Activated CD4-positive, alpha-beta memory T cell treated with anti-CD3 and anti-CD28 coated beads for 36 hours (primary cell): ENCODE measurements around the gene C1orf159. TPM values are rescaled to one million over a fixed set of nuclear protein-coding genes. Genes with fewer than 3 reads are reported as not detected.

Experiments
- CTCF ChIA-PET: fragments of 350-600 bp; sonication (Branson Sonifier 250); formaldehyde crosslinking; loops from one replicate; lab custom pipeline; 2021; ENCODE audit warnings: antibody characterized with exemption, inconsistent platforms; lab: Charles Lee
- POLR2A ChIA-PET: fragments of 350-600 bp; sonication (Branson Sonifier 250); formaldehyde crosslinking; loops from one replicate; lab custom pipeline; 2021; ENCODE audit warnings: antibody characterized with exemption; lab: Charles Lee
- DNase-seq: peaks from one replicate; pipeline ENCODE4 v3.0.0-alpha.2; 2020
- H3K27ac Mint-ChIP-seq: one replicate; pipeline ENCODE4 v1.8.0; 2021; ENCODE audit warnings: mixed read lengths
- H3K27me3 Mint-ChIP-seq: one replicate; pipeline ENCODE4 v1.8.0; 2021; ENCODE audit warnings: mixed read lengths
- H3K36me3 Mint-ChIP-seq: one replicate; pipeline ENCODE4 v1.8.0; 2021; ENCODE audit warnings: mixed read lengths
- H3K4me1 Mint-ChIP-seq: one replicate; pipeline ENCODE4 v1.8.0; 2021; ENCODE audit warnings: low read depth, mixed read lengths
- H3K4me3 Mint-ChIP-seq: one replicate; pipeline ENCODE4 v1.8.0; 2021; ENCODE audit warnings: mild to moderate bottlenecking, mixed read lengths
- H3K9me3 Mint-ChIP-seq: one replicate; pipeline ENCODE4 v1.8.0; 2021; ENCODE audit warnings: mixed read lengths
- intact Hi-C: fragments of 100-400 bp; cut with micrococcal nuclease; formaldehyde crosslinking; loops from one replicate; pipeline ENCODE4 v1.15.1; 2023
- total RNA-seq, 2 experiments: library from RNA; stranded (reverse); gene quantifications; one replicate each; pipeline ENCODE4 v1.2.3, GENCODE V29; 2021

Gene C1orf159
- total RNA-seq, 2 experiments from 2014 or later, result 19.5 to 20.5 TPM

DNA sequence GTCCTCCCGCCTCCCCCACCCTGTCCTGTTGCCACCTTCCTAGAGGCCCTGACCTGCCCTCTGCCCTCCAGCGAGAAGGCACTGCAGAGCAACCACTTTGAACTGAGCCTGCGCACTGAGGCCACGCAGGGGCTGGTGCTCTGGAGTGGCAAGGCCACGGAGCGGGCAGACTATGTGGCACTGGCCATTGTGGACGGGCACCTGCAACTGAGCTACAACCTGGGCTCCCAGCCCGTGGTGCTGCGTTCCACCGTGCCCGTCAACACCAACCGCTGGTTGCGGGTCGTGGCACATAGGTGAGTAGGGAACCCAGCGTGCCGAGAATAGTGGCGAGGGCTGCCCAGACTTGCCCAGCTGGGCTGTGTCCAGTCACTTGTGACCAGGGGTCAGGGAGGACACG, 62.2 kb downstream of the C1orf159 start:
- CTCF ChIA-PET, result interaction anchor here (0.9 kb wide), 1 partner anchor 10 kb away, joined by 3 read pairs; no protein-coding TSS in a partner anchor
- peaks cover 2% of the 10 kb centered on the region for H3K4me1 Mint-ChIP-seq

DNA sequence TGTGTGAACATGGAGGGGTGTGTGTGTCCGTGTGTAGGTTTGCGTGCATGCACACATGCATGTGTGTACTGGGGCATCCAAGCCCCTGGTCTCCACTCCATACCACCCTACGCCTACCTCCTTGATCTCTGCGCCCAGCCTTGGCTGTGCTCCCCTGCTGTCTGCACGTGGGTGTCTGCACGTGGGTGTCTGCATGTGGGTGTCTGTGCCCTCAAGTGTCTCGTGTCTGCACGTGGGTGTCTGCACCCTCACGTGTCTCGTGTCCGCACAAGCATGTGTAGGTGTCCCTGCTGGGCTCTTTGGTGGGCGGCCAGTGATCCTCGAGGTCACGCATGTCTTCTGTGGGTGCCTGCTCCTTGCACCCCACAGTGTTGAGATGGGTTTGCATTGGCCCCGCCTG, 62.9 kb downstream of the C1orf159 start:
- Mint-ChIP-seq H3K27ac (no peak overlapping the region), H3K27me3 (peaks cover 12% of the 10 kb centered on the region), H3K9me3 (no peaks in the 10 kb centered on the region), H3K4me3 (no peak overlapping the region), H3K36me3 (no peaks in the 10 kb centered on the region), H3K4me1 (no peaks in the 10 kb centered on the region)
- ChIA-PET CTCF (interaction anchor here (0.9 kb wide), 1 partner anchor 10 kb away, joined by 3 read pairs; no protein-coding TSS in a partner anchor), POLR2A (no interaction called here)
- DNase-seq, result no peak
- intact Hi-C loops, result no loop called here

More for the DNA sequence above, 62.2 kb downstream of the C1orf159 start:
- DNase-seq, result no peak
- Mint-ChIP-seq H3K9me3 (no peaks in the 10 kb centered on the region), H3K36me3 (no peaks in the 10 kb centered on the region), H3K4me3 (no peak overlapping the region), H3K27ac (no peak overlapping the region), H3K27me3 (peaks cover 18% of the 10 kb centered on the region)
- intact Hi-C loops, result no loop called here
- POLR2A ChIA-PET, result no interaction called here

DNA sequence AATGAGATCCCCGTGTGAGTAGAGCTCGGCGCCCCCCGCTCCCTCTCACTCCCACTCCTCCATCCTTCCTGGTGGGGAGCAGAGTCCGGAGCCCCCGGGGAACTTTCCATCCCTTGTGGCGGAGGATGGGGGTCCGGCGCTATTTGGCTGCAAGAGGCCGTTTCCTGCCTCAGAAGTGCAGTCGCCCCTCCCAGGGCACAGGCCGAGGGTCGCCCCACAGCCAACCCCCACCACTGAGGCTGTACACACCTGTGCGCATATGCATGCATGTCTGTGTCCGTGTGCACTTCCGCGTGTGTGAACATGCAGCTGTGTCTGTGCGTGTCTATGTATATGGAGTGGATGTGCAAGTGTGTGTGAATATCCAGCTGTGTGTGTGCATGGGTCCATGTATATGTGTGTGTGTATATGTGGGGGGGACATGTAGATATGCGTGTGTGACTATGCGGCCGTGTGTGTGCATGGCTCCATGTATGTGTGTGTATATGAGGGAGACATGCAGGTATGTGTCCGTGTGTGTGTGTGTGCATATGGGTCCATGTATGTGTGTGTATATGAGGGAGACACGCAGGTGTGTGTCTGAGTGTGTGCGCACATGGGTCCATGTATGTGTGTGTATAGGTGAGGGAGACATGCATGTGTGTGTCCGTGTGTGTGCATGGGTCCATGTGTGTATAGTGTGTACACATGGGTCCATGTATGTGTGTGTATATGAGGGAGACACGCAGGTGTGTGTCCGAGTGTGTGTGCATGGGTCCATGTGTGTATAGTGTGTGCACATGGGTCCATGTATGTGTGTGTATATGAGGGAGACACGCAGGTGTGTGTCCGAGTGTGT, 63.7 kb downstream of the C1orf159 start:
- Mint-ChIP-seq H3K27me3 (peaks cover 8% of the 10 kb centered on the region), H3K4me3 (no peak overlapping the region), H3K4me1 (no peaks in the 10 kb centered on the region), H3K27ac (no peak overlapping the region), H3K36me3 (no peaks in the 10 kb centered on the region), H3K9me3 (no peaks in the 10 kb centered on the region)
- POLR2A ChIA-PET, result no interaction called here
- no peak for DNase-seq
- intact Hi-C loops, result no loop called here
- CTCF ChIA-PET, result no interaction called here

DNA sequence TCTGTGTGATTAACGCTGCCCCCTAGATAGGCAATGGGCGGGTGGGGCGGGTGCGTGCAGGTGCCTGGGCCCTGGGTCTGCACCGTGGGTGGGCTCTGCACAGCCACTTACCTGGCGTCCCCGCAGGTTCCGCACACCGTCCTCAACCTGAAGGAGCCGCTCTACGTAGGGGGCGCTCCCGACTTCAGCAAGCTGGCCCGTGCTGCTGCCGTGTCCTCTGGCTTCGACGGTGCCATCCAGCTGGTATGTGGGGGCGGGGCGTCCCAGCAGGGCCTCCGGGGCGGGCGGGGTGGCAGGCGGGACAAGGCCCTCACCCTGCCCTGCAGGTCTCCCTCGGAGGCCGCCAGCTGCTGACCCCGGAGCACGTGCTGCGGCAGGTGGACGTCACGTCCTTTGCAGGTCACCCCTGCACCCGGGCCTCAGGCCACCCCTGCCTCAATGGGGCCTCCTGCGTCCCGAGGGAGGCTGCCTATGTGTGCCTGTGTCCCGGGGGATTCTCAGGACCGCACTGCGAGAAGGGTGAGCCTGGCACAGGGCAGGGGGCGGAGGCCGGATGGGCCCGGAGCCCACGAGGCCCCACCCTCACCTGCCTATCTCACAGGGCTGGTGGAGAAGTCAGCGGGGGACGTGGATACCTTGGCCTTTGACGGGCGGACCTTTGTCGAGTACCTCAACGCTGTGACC, 64.6 kb downstream of the C1orf159 start:
- H3K4me3 Mint-ChIP-seq, result no peak overlapping the region
- H3K9me3 Mint-ChIP-seq, result no peaks in the 10 kb centered on the region
- no peak overlapping the region for H3K27ac Mint-ChIP-seq
- no peaks in the 10 kb centered on the region for H3K4me1 Mint-ChIP-seq
- ChIA-PET CTCF (interaction anchor here (0.7 kb wide), 1 partner anchor 8 kb away, joined by 3 read pairs; no protein-coding TSS in a partner anchor), POLR2A (no interaction called here)
- intact Hi-C loops, result no loop called here
- peaks cover 3% of the 10 kb centered on the region for H3K27me3 Mint-ChIP-seq
- H3K36me3 Mint-ChIP-seq, result no peaks in the 10 kb centered on the region
- no peak for DNase-seq

DNA sequence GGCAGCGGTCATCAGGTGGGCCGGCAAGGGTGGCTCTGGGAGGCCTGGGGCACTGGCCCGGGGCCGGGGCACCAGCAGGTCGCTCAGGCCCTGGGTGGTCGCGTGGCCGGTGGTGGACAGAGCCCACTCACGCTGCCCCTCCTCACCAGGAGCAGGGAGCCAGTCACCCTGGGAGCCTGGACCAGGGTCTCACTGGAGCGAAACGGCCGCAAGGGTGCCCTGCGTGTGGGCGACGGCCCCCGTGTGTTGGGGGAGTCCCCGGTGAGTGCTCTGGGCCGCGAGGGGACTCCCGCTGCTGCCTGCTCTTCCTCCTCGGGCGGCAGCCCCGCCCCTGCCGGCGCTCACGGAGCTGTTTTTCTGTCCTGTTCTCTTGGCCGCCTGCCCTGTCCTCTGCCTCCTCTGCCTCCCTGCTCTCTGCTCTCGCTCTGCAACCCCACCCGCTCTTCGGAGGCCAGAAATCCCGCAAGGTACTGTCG, 65.3 kb downstream of the C1orf159 start:
- no peaks in the 10 kb centered on the region for H3K36me3 Mint-ChIP-seq
- H3K9me3 Mint-ChIP-seq, result no peaks in the 10 kb centered on the region
- no peak overlapping the region for H3K4me3 Mint-ChIP-seq
- CTCF ChIA-PET, result interaction anchor here (0.7 kb wide), 1 partner anchor 9 kb away, joined by 3 read pairs; no protein-coding TSS in a partner anchor
- intact Hi-C loops, result no loop called here
- no peaks in the 10 kb centered on the region for H3K4me1 Mint-ChIP-seq
- POLR2A ChIA-PET, result no interaction called here
- H3K27me3 Mint-ChIP-seq, result no peaks in the 10 kb centered on the region
- H3K27ac Mint-ChIP-seq, result no peak overlapping the region
- no peak for DNase-seq

DNA sequence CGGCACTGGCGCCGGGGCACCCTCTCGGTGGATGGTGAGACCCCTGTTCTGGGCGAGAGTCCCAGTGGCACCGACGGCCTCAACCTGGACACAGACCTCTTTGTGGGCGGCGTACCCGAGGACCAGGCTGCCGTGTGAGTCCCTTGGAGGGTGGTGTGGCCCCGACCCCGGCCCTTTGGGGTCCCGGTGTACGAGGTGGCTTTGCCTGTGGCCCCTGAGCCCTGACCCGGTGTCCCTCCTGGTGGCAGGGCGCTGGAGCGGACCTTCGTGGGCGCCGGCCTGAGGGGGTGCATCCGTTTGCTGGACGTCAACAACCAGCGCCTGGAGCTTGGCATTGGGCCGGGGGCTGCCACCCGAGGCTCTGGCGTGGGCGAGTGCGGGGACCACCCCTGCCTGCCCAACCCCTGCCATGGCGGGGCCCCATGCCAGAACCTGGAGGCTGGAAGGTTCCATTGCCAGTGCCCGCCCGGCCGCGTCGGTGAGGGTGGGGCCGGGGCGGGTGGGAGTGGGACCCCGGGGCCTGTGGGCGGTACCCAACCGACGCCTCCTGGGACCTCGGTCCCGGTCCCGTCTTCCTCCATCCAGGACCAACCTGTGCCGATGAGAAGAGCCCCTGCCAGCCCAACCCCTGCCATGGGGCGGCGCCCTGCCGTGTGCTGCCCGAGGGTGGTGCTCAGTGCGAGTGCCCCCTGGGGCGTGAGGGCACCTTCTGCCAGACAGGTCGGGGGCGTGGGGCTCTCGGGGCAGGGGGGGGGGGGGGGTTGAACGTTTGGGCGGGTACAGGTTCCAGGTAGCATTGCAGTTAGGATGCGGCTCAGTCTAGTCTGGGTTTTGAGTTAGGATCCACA, 66.3 kb downstream of the C1orf159 start:
- Mint-ChIP-seq H3K4me1 (no peaks in the 10 kb centered on the region), H3K4me3 (no peak overlapping the region), H3K27me3 (no peaks in the 10 kb centered on the region), H3K36me3 (no peaks in the 10 kb centered on the region), H3K9me3 (no peaks in the 10 kb centered on the region), H3K27ac (no peak overlapping the region)
- ChIA-PET CTCF (no interaction called here), POLR2A (no interaction called here)
- no peak for DNase-seq
- intact Hi-C loops, result no loop called here

DNA sequence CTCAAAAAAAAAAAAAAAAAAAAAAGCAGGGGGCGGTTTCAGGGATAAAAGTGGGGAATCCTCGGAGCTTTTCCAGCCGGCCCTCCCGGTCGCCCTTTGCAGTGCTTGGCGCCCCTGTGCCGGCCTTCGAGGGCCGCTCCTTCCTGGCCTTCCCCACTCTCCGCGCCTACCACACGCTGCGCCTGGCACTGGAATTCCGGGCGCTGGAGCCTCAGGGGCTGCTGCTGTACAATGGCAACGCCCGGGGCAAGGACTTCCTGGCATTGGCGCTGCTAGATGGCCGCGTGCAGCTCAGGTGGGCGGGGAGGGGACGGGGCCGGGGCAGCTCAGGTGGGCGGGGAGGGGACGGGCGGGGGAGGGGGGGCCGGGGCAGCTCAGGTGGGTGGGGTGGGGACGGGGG, 67.1 kb downstream of the C1orf159 start:
- DNase-seq, result no peak
- Mint-ChIP-seq H3K9me3 (no peaks in the 10 kb centered on the region), H3K27ac (no peak overlapping the region), H3K36me3 (no peaks in the 10 kb centered on the region), H3K4me1 (no peaks in the 10 kb centered on the region), H3K27me3 (no peaks in the 10 kb centered on the region), H3K4me3 (no peak overlapping the region)
- POLR2A ChIA-PET, result no interaction called here
- CTCF ChIA-PET, result no interaction called here
- intact Hi-C loops, result no loop called here

DNA sequence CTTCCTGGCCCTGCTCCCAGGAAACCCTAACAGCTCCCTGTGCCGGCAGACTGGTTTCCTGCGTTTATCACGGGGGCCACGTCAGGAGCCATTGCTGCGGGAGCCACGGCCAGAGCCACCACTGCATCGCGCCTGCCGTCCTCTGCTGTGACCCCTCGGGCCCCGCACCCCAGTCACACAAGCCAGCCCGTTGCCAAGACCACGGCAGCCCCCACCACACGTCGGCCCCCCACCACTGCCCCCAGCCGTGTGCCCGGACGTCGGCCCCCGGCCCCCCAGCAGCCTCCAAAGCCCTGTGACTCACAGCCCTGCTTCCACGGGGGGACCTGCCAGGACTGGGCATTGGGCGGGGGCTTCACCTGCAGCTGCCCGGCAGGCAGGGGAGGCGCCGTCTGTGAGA, 67.9 kb downstream of the C1orf159 start:
- no peak for DNase-seq
- ChIA-PET POLR2A (no interaction called here), CTCF (no interaction called here)
- Mint-ChIP-seq H3K9me3 (no peaks in the 10 kb centered on the region), H3K4me3 (no peak overlapping the region), H3K36me3 (no peaks in the 10 kb centered on the region), H3K27ac (no peak overlapping the region), H3K27me3 (no peaks in the 10 kb centered on the region), H3K4me1 (no peaks in the 10 kb centered on the region)
- intact Hi-C loops, result no loop called here

DNA sequence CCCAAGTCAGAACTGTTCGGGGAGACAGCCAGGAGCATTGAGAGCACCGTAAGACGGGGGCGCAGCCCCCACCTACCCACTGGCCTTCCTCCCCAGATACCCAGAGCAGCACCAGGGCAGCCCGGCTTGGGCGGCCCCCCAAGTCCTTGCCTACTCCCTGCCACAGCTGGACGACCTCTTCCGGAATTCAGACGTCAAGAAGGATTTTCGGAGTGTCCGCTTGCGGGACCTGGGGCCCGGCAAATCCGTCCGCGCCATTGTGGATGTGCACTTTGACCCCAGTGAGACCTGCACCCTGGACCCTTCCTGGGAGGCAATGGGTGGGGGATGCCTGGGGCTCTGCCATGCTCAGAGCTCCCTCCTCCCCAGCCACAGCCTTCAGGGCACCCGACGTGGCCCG, 68.5 kb downstream of the C1orf159 start:
- ChIA-PET POLR2A (interaction anchor here (0.8 kb wide), 1 partner anchor 12 kb away, joined by 3 read pairs; no protein-coding TSS in a partner anchor), CTCF (no interaction called here)
- H3K9me3 Mint-ChIP-seq, result no peaks in the 10 kb centered on the region
- intact Hi-C loops, result no loop called here
- H3K27ac Mint-ChIP-seq, result no peak overlapping the region
- H3K4me3 Mint-ChIP-seq, result no peak overlapping the region
- no peak for DNase-seq
- no peaks in the 10 kb centered on the region for H3K4me1 Mint-ChIP-seq
- no peaks in the 10 kb centered on the region for H3K36me3 Mint-ChIP-seq
- H3K27me3 Mint-ChIP-seq, result no peaks in the 10 kb centered on the region

DNA sequence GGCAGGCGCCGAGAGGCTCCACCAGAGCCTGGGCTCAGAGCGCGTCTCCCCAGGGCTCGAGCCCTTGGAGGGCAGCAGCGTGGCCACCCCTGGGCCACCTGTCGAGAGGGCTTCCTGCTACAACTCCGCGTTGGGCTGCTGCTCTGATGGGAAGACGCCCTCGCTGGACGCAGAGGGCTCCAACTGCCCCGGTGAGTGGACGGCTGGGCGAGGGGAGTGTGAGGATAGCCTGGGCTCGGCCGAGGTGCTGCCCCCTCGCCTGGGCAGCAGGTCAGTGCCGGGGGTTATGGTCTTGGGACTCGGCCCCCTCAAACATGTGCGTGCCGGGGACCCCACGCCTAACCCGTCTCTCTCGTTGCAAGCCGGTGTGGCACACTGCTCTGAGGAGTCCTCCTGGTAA, 69.1 kb downstream of the C1orf159 start:
- H3K9me3 Mint-ChIP-seq, result no peaks in the 10 kb centered on the region
- ChIA-PET CTCF (no interaction called here), POLR2A (interaction anchor here (0.8 kb wide), 1 partner anchor 12 kb away, joined by 3 read pairs; no protein-coding TSS in a partner anchor)
- H3K36me3 Mint-ChIP-seq, result no peaks in the 10 kb centered on the region
- intact Hi-C loops, result no loop called here
- no peaks in the 10 kb centered on the region for H3K27me3 Mint-ChIP-seq
- no peaks in the 10 kb centered on the region for H3K4me1 Mint-ChIP-seq
- DNase-seq, result no peak
- no peak overlapping the region for H3K27ac Mint-ChIP-seq
- H3K4me3 Mint-ChIP-seq, result no peak overlapping the region

DNA sequence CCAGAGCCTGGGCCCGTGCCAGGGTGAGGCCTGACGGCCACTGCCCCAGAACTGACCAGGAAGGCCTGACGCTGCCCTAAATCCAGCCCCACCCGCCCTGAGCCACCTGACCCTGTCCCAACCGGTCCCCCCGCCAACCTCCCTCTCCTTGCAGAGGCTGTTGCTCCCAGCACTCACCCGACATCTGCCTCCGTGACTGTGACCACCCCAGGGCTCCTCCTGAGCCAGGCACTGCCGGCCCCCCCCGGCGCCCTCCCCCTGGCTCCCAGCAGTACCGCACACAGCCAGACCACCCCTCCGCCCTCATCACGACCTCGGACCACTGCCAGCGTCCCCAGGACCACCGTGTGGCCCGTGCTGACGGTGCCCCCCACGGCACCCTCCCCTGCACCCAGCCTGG, 69.6 kb downstream of the C1orf159 start:
- no peak for DNase-seq
- no peaks in the 10 kb centered on the region for H3K4me1 Mint-ChIP-seq
- no peaks in the 10 kb centered on the region for H3K27me3 Mint-ChIP-seq
- H3K9me3 Mint-ChIP-seq, result no peaks in the 10 kb centered on the region
- no peak overlapping the region for H3K4me3 Mint-ChIP-seq
- intact Hi-C loops, result no loop called here
- H3K27ac Mint-ChIP-seq, result no peak overlapping the region
- H3K36me3 Mint-ChIP-seq, result no peaks in the 10 kb centered on the region
- ChIA-PET CTCF (no interaction called here), POLR2A (no interaction called here)

DNA sequence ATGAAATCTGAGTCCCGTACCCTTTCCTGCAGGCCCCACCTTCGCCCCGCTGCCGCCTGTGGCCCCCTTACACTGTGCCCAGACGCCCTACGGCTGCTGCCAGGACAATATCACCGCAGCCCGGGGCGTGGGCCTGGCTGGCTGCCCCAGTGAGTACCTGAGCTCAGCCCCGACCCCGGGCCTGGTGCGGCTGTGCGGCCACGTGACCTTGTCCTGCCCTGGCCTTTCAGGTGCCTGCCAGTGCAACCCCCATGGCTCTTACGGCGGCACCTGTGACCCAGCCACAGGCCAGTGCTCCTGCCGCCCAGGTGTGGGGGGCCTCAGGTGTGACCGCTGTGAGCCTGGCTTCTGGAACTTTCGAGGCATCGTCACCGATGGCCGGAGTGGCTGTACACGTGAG, 70.8 kb downstream of the C1orf159 start:
- ChIA-PET POLR2A (no interaction called here), CTCF (no interaction called here)
- no peaks in the 10 kb centered on the region for H3K27me3 Mint-ChIP-seq
- no peaks in the 10 kb centered on the region for H3K4me1 Mint-ChIP-seq
- no peak overlapping the region for H3K27ac Mint-ChIP-seq
- no peaks in the 10 kb centered on the region for H3K36me3 Mint-ChIP-seq
- intact Hi-C loops, result no loop called here
- no peaks in the 10 kb centered on the region for H3K9me3 Mint-ChIP-seq
- no peak for DNase-seq
- H3K4me3 Mint-ChIP-seq, result no peak overlapping the region
